HG03342 (cell line): ENCODE data around the gene GINS2.

ENCODE experiments used
- ATAC-seq: cut with Tn5 transposase; IDR thresholded peaks from one replicate; pipeline ENCODE4 v1.9.1; 2021; ENCODE audit warnings: mild to moderate bottlenecking, moderate library complexity; ENCODE audit not compliant: unreplicated experiment

GINS2 gene

GRCh38 chr16:85628265-85628556 is 60.5 kb downstream of the GINS2 start:
- ATAC-seq, result no peak

GRCh38 chr16:85627526-85628264 is 61.1 kb downstream of the GINS2 start:
- ATAC-seq, result no peak

- no peak for ATAC-seq
These were observed 61.7 kb downstream of the GINS2 start for GRCh38 chr16:85627089-85627488.
